Measurements from ENCODE around the gene SPATS2L. TPM values are rescaled to one million over a fixed set of nuclear protein-coding genes. Genes with fewer than 3 reads are reported as not detected.

SPATS2L gene
- total RNA-seq, 1 donor from 2014 or later: 144 TPM

GRCh38 chr2:200314976-200315567 is 8.6 kb downstream of the SPATS2L start:
- intact Hi-C loops (cut with DNase I): no loop called here
- no peak for DNase-seq (ENCODE audit: low spot score)

- intact Hi-C loops (cut with DNase I): no loop called here
- DNase-seq (ENCODE audit: low spot score): no peak
Observed at GRCh38 chr2:200317975-200318374, 11.5 kb downstream of the SPATS2L start.

DNA sequence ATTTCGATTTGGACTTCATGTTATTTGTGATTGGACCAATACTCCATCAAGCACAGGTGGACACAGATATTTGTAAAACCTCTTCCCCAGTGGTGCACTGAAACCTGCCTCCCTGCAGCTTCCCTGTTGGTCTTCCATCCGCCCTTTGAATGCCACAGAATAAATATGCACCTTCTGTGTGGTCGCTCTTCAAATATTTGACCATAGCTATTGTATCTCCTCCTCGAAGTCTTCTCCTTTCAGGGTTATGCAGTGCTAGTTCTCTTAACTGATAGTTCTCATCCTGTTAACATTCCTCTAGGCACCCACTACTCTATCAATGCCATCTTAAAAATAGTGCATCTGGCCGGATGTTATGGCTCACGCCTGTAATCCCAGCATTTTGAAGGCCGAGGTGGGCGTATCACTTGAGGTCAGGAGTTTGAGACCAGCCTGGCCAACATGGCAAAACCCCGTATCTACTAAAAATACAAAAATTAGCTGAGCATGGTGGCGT is 12.5 kb downstream of the SPATS2L start:
- DNase-seq (ENCODE audit: low spot score): no peak
- intact Hi-C loops (cut with DNase I): no loop called here

GRCh38 chr2:200319548-200320337 is 13.2 kb downstream of the SPATS2L start:
- no peak for DNase-seq (ENCODE audit: low spot score)
- intact Hi-C loops (cut with DNase I): no loop called here

- intact Hi-C loops (cut with DNase I): no loop called here
- no peak for DNase-seq (ENCODE audit: low spot score)
Observed at GRCh38 chr2:200320344-200320743, 13.9 kb downstream of the SPATS2L start.

- DNase-seq (ENCODE audit: low spot score): no peak
- intact Hi-C loops (cut with DNase I): no loop called here
Observed at GRCh38 chr2:200320991-200321390, 14.5 kb downstream of the SPATS2L start.

GRCh38 chr2:200321780-200322534 is 15.5 kb downstream of the SPATS2L start:
- intact Hi-C loops (cut with DNase I): no loop called here

DNA sequence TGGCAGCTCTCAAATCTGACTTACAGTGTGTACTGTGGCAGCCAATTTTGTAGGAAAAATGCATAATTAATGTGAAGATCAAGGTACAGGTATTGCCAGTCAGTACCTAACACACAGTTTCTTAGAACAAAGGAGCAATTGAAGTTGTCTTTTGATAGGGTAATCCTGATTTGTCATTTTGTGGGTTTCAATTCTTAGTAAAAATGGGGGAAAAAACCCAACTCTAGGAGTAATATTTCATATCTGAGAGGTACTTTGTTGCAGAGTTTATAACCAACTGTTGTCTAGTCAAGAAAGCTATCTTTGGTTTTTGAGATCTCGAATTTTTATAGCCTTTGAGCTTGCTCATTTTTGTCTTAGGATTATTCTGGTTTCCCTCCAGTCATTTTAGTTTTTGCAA is 16.1 kb downstream of the SPATS2L start:
- intact Hi-C loops (cut with DNase I): no loop called here
- no peak for DNase-seq (ENCODE audit: low spot score)

More at GRCh38 chr2:200321780-200322534, 15.5 kb downstream of the SPATS2L start:
- no peak for DNase-seq (ENCODE audit: low spot score)

GRCh38 chr2:200324362-200324761 is 17.9 kb downstream of the SPATS2L start:
- no peak for DNase-seq (ENCODE audit: low spot score)
- intact Hi-C loops (cut with DNase I): no loop called here

- no peak for DNase-seq (ENCODE audit: low spot score)
- intact Hi-C loops (cut with DNase I): no loop called here
Observed at GRCh38 chr2:200329384-200329783, 22.9 kb downstream of the SPATS2L start.

GRCh38 chr2:200329798-200330197 is 23.3 kb downstream of the SPATS2L start:
- intact Hi-C loops (cut with DNase I): no loop called here
- no peak for DNase-seq (ENCODE audit: low spot score)

DNA sequence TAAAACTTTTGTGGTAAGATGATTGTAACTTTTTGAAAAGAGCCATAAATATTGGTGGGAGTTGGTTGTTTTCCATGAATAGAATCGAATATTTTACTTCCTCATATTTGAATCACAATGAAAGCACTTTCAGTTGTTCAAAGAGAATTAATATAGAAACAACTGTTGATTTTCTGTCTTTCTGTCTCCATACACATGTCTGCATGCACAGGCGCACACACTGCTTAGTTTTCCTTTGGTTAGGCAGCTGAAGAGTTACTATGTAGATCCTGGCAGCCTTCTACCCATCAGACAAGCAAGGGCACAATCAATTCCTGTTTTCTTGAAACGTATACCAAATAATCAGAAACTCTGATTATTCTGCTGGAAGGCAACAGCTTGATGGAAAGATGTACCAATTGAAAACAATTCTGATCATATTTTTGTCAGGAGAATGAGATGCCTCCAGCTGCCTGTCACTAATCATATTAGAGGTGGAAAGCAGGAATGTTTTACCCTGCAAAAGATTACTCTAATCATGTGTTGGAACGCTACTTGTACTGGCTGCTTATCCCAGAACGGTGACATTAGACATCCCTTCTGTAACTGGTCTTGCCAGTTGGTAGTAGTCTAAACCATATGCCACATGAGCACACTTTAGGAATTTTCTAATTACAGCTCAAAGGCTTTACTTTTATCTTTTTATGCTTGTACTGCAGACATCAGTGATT is 24.0 kb downstream of the SPATS2L start:
- intact Hi-C loops (cut with DNase I): no loop called here

GRCh38 chr2:200331061-200331400 is 24.5 kb downstream of the SPATS2L start:
- intact Hi-C loops (cut with DNase I): no loop called here
- DNase-seq (ENCODE audit: low spot score): no peak

More for the DNA sequence above, 24.0 kb downstream of the SPATS2L start:
- no peak for DNase-seq (ENCODE audit: low spot score)

GRCh38 chr2:200335657-200336056 is 29.2 kb downstream of the SPATS2L start:
- intact Hi-C loops (cut with DNase I): no loop called here

DNA sequence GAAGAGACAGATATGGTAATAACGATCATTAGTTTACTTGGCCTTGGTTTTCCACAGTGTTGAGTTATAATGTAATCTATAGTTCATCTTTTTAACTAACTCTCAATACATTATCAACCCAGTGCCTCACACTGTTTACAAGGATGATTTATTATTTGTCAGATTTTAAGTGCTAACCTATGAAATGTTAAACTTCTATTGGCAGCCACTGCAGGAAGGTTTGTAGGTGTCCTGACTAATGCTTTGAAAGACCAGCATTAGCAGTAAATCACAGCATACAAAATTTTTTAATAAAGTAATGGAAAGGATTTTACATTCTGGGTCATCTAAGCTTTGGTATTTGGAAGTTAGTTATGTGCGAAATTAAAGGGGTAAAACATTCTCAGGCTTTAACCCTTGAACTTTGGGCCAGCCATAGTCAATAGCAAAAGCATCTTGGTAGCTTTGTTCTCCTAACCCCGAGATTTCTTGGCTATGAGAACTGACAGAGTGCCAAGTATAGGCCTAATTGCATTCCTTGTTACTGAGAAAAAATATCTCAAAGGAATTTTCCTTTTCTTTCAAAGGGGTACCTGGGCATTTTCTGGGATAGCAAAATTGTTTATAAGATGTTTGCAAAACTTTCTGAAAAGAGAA is 30.6 kb downstream of the SPATS2L start:
- intact Hi-C loops (cut with DNase I): no loop called here

More at GRCh38 chr2:200335657-200336056, 29.2 kb downstream of the SPATS2L start:
- no peak for DNase-seq (ENCODE audit: low spot score)

DNA sequence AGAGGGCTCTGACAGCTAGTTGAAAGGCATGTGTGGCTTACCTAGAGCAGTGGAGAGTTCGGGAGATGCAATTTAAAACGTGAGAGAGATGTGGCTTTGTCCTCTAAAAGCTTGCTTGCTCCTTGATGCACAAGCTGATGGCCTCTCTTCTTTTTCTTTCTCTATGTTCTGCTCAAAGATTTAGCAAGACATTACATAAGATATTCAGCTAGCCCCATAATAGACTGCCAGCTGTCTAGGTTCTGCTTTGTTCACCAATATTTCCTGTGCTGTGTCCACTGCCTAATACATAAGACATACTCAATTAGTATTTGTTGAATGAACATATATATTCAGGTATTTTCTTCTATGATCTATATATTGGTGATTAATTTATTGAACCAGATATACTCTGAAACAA is 31.1 kb downstream of the SPATS2L start:
- intact Hi-C loops (cut with DNase I): no loop called here
- DNase-seq (ENCODE audit: low spot score): no peak

More for the DNA sequence above, 30.6 kb downstream of the SPATS2L start:
- no peak for DNase-seq (ENCODE audit: low spot score)

DNA sequence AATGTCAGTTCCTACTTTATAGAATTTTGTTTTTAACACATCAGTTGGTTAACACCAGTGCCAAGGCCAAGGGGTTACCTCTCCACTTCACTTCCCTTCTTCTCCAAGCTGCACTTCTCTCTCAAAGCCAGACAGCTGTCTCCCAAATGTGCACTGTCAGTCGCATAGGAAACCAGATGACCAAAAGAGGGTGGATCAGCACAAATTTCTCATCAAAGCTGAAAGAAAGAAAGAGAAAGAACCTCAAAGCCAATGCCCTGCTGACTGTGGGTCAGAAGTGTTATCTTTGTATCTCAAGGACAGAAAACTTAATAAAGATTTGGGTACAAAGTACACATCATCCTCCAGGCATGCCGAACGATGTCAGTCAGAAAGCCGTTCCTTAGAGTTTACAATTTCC is 32.2 kb downstream of the SPATS2L start:
- intact Hi-C loops (cut with DNase I): no loop called here

GRCh38 chr2:200340508-200341224 is 34.2 kb downstream of the SPATS2L start:
- no peak for DNase-seq (ENCODE audit: low spot score)
- intact Hi-C loops (cut with DNase I): no loop called here

More for the DNA sequence above, 32.2 kb downstream of the SPATS2L start:
- no peak for DNase-seq (ENCODE audit: low spot score)

GRCh38 chr2:200341376-200341775 is 34.9 kb downstream of the SPATS2L start:
- intact Hi-C loops (cut with DNase I): no loop called here
- DNase-seq (ENCODE audit: low spot score): no peak

All from cardiac septum (tissue), 1 donor.